NCI-H2171 treated with DMSO at 0.1 percent for 48 hours (cell line): ENCODE measurements around the gene ICA1.
"Not testable (repeated sequence)": the region's sequence is repeated elsewhere in the genome, so short reads cannot be mapped to it uniquely, and the experiment has no call there.

ENCODE experiments used
- DNase-seq: peaks from one replicate; lab custom pipeline; 2025; lab: John Stamatoyannopoulos, UW

The ICA1 gene

DNA sequence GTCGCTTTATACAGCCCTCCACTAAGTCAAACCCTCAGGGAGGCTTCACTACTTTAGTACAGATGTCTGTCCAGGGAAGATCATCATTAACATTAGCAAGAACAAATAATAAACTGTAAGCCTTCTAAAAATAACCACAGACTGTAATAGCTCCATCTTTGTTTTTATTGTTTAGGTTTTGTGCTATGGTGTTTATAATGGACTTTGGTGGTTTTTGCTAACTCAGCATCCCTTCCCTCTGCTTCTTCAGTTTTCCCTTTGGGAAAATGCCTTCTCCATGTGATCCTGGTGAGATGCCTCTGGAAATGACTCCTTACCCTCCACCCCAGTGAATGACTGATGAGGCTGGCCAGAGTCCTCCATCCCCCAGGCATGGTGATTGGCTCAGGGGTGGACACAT is 131.3 kb downstream of the ICA1 start:
- DNase-seq: no peak

DNA sequence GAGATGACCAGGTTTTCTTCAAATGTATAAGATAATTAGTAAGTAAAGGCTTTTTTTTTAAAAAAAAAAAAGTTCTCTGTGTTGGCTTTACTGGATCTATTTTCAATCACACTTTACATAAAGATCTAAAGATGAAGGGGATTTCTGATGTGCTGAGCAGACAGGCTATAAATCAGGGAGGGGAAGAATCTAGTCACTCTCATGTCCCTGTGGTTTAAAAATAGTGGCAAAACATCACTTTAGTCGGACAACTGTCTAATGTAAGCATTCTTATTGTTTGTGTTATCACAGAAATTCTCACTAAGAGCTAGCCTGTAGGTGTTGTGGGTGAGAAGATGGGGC is 132.7 kb downstream of the ICA1 start:
- no peak for DNase-seq

DNA sequence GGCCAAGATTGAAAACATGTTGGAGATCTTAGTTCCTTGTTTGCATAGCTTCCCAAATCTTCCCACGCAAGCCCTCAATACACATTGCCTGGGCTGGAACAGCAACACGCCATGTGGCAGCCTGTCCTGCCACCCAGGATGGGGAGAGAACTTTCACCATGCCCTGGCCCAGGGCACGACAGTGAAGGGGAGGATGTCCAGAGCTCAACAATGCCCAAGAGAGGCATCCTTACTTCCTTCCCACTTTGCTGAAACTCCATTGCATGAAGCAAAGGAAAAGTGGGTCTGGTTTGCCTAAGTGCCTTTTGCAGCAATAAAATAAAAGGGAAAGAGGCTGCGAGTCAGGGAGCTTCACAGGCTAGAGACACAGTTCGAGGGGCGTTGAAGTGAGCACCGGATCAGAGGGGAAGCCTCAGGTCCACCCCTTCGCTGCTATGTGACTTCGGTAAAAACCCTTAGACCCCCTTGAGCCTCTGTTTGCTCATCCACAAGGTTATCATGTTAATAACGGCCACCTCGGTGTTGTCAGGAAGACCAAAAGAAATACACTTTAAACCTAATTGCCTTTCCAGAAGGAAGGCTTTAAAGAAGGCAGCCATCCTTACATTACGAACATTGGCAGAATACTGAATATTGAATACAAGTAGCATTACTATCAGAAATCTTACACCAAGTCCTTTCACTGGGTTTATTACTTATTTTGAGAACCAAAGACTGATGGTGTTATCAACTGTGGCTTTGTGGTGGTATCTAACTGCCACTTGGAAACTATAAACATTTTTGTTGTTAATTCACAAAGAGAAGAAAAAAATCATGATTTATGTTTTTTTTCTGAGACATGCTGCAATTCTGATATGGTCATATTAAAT is 133.3 kb downstream of the ICA1 start:
- DNase-seq: no peak

DNA sequence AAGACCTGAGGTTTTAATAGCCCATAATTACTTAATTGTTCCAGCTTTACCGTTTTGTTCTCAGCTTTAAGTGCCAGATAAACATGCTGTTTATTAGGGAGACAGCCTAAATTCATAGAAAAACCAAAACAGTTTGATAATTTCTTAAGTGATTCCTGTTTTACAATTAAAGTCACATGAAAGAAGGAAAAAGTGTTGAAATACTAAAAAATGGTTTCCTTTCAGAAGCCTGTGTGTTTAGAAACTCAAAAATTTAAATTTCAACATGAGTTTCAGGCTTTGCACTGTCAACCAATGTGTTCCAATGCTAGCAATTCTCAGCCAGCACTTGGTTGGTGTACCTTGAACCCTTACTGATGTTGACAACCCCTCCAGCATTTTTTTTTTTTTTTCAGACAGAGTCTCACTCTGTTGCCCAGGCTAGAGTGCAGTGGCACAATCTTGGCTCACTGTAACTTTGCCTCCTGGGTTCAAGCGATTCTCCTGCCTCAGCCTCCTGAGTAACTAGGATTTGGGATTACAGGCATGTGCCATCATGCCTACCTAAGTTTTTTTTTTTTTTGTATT is 135.3 kb downstream of the ICA1 start:
- DNase-seq: no peak

DNA sequence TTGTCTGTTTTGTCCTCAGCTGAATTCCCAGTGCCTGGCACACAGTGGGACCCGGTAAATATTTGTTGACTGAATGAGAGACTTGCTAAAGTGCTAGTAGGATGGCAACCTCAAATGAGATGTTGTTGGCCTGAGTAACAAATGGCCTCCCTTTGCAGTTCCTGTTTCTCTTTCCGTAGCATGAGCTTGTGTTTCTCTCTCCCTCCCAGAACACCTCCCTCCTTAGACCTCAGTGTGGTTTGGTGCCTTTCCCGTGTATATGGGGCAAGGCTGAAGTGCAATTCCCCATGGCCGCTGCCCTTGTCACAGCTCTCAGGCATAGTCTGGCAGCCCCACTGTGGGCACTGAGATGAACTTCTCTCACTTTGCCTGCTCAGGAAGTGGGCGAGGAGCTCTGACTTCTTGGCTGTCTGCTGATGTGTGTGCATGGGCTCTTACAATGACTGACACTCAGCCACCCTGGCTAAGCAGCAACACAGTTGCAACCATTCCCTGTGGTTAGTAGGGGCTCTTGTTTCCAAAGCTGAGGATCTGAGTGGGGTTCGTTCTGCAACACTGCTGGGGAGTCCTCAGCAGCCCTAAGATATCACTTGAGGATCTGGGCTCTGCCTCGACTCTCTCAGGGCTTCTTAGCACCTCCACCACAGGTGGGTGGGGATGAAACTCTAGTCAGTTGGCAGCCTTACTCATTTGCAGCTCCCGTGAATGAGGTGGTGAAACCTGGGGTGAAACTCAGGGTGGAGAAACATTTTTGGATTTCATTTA is 136.1 kb downstream of the ICA1 start:
- DNase-seq: no peak

DNA sequence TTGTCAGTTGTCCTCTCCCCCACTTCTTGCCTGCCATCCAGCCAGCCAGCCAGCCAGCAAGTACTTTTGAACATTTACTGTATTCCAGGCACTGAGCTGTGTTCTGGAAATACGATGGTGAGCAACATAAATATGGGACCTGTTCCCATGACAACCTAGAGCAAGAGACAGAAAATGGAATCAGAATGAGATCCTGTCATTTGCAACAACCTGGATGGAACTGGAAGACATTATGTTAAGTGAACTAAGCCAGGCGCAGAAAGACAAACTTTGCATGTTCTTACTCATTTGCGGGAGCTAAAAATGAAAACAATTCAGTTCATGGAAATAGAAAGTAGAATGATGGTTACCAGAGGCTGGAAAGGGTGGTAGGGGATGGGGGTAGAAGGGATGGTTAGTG is 140.7 kb downstream of the ICA1 start:
- no peak for DNase-seq

DNA sequence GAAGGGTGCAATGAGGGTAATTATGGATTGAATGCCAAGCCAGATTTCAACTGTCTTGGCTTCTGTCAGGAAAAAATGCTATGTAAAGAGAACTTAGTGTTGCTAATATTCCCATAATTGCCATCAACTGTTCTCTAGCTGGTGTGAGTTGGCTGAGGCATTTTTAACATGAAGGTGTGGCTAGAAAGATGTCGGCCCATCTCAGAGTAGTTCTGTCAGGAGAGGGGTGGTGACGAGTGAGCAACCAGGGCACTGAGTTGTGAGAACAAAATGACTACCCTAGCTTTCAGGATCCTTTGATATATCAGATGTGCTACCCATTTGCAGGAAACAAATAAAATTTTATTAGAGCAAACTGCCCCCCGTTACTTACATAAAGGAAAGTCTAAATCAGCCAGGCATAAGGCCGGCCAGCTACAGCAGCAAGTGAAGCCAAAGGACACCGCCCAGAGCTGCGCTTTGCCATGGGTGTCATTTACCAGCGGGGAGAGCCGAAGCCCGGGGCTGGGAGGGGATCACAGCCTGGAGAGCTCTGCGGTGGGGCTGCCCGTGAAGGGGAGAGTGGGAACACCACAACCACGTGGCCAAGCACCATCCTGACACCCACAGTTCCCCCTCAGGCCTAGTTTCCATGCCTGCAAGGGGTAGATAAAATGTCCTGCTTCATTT is 141.4 kb downstream of the ICA1 start:
- no peak for DNase-seq

DNA sequence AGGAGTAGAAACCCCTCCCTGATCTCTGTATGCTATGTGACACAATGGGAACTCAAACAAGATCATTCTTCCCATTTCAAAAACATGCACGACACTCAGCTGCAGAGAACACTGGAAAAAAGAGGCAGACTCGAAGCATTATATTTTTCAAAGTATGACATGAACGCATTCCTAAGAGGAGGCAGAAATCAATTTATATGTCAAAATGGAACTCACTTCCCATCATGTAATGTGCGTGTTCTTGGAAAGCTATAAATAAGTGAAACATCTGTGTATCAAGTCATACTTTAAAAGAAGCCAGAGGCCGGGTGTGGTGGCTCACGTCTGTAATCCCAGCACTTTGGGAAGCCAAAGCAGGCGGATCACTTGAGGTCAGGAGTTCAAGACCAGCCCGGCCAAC is 142.7 kb downstream of the ICA1 start:
- no peak for DNase-seq

DNA sequence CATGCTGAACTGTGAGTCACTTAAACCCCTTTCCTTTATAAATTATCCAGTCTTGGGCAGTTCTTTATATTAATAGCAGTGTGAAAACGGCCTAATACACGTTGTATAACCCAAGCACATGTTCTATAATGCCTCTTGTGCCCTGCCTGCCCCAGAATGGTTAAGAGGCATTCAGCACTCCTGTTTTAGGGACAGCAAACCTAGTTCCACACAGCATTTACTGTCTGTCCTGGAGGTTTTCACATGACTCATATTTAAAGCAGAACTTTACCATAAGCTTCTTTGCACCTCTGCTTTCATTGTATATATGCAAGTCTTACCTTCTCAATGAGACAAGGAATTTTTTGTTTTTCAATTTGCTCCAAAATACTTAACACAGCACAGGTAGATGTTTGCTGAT is 144.8 kb downstream of the ICA1 start:
- DNase-seq: no peak

DNA sequence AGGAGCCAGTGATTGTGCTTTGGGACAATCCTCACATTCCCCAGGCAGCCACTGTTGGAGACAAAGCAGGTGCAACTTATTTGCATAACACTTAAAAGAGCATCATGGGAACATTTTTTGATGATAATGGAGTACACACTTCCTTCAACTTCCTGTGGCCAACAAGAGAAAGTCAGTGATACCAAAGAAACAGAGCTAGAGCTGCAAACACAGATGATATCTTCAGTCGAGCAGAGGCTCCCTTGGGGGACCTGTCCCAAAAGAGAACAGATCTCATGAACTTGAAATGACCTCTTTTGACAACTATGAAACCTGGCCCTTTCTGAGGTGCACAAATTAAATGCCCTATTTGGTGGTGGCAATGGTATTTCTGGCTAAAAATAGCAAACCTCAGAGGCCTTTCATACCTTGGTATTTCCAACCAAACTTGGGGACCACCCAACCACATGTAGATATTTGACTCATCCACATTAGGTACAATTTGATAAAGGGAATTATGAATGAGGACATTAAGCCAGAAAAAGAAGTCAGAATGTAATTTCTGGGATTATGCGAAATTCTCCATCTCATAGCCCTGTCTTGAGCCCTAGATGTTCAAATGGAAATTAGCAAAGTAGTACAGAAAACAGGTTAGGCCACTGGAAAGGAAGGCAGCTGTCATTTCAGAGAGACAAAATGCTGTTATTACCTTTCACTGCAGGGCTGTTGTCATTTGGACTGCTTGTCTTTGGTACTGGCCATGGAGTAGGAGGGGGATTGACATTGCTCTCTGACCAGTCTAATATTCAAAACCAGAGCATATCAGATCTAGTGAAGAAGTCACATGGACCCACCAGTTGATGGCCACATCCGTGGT is 146.2 kb downstream of the ICA1 start:
- no peak for DNase-seq

DNA sequence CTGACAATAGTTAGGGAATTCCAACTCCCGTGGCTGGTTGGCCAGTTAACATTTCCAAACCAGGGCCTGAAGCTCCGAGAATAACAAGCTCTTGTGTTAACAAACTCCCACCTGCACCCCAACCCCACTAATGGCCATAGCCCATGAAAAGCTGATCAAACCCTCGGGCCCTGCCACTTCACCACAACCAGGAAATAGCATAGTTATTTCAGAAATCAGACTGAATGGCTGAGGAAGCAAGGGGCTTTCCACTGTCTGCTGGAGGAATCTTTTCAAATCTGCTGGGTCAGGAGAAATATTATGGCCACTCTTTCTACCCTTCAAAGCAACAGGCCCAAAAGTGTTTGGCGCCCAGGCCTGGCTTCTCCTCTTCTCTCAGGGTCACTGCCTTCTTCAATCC is 147.8 kb downstream of the ICA1 start:
- no peak for DNase-seq

DNA sequence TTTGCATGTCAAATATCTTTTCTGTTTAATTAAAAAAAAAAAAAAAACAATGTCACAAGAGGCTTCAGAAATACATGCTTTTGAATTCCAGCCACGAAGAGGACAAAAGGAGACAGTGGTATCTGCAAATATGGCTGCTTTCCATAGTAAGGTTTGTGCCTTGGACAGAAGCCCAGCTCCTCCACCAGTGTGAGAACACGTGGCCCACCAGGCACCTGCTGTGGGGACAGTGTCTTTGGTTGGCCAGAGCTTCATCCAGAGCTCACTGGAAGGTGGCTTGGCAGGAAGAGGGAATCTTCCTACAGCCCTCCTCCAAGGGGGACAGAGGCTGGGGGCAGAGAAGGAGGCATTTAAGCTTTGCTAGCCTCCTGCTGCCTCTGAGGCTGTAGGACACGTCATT is 148.8 kb downstream of the ICA1 start:
- no peak for DNase-seq

DNA sequence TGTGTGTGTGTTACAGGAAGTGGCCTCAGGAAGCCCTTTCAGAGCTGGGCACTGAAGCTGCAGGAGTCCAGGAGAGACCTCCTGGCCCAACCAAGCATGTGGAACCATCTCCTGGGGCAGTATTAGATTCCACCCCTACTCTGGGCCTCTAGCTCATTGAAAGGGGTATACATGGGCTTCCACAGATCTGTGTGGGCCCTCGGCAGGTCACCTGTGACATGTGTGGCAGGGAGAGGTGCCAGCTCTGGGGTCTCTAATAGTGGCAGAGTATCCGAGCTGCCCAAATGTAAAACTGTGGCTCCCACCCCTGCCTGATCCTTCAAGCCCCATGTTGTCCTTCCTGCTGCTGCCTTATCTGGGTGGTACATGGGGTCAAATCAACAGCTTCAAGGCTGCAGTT is 149.3 kb downstream of the ICA1 start:
- DNase-seq: no peak

DNA sequence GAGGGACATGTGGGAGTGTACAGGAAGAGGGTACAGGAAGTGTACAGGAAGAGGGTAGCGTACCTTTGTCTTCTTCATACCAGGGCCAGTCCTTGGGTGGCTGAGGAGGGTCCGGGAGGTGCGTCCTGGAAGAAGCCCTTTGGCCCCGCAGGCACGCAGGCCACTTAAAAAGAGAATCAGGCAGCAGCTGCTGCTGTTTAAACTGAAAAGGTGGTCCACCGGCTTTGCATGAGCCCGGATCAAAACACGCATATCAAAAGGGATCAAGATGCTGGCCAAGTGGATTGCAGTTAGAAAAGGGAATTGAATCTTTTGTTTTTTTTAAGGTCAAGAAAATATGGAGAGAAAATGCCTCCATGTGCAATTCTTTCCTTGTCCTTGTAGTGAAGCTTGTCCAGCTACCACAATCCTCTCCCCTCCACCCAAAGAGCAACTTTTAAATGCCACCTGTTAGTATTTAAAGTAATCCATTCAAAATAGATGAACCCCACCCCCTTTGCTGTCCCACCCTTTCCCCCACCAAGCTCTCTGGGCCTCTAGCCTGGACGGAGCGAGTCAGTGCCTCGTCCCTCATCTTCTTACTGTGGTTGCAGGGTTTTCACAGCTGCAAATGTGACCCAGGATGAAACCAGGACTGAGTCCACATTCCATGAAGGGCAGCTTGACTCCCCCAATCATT is 150.5 kb downstream of the ICA1 start:
- DNase-seq: no peak

DNA sequence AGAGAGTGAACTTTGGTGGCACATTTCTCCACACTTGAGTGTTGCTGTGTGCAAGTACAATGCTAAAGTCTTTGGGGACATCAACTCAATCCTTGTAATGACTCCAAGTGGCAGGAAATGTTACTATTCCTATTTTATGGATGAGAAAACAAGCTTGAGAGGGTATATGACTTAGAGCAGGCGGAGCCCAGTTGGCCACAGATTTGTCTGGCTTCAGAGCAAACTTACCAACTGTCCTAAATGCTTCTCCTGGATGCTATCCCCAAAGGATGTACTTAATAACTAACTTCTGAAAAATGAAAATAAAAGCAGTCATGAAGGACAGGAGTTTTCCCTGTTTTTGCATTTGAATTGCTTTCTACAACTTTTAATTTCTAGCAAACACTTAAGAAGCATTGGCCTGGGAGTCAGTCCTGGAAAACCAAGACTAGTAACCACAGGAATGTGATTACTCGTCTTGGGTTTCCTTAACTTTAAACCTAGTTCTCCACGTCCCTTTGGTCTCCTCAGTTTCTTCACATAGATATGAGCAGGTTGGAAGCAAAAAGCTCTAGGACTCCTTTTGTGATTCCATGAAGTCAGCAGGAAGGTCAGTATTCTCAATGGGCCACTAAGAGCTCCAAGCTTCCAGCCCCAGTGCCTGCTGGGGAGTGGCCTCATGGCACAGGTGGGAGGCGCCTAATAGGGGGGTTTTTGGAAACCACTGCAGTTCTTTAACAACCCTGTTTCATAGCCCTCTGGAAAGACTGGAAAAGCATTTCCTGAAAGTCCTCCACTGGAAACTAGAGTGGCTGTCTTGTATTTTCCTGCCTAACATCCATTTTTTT is 152.6 kb downstream of the ICA1 start:
- DNase-seq: no peak

DNA sequence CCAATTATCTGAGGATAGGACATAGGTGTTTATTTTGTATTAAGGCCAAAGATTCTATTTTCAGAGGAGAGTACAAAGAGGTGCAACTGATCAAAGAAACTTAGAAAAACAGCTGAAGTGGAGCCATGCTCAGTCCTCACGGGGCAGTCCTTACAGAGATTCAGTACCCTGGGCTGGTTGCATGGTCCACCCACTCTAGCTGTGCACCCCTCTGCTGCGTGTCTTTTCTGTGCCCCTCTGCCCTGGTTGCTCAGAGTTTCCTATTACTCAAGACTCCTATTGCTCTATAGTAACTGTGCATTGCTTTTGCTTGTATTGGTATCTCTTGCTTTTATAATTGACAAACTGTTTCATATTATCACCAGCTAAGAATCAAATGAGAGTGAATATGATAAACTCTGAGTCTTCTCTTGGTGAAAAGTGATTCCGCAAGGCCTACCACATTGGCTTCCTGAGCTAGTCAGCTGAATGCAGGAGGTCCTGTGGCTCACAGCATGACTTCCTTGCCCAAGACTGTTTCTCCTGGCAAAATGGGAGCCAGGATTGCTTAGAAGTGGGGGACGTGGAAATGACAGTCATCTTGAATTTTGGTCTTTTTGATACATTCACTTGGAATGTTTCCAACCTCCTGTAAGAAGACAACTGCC is 156.4 kb downstream of the ICA1 start:
- no peak for DNase-seq

DNA sequence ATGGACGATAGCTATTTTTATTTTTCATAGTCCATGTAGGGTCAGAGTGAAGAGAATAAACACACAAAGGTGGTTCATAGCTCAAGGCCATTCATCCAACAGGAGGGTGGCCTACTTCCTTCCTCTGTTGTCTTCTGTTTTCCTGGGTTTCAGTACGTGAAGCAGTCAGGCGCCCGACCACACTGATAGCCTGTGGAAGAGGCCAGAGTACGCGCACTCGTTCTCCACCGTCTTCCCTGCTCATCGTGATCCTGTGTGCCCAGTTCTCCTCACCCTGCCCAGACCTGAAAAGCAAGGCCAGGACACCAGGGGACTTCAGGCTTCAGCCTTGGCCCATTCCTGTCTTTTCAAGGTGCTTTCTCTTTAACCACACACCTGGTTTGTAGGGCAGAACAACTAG is 158.7 kb downstream of the ICA1 start:
- DNase-seq: no peak

DNA sequence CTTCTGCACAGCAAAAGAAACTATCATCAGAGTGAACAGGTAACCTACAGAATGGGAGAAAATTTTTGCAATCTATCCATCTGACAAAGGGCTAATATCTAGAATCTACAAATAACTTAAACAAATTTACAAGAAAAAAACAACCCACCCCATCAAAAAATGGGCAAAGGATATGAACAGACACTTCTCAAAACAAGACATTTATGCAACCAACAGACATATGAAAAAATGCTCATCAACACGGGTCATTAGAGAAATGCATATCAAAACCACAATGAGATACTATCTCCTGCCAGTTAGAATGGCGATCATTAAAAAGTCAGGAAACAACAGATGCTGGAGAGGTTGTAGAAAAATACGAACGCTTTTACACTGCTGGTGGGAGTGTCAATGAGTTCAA is 160.7 kb downstream of the ICA1 start:
- DNase-seq: not testable (repeated sequence)
